ENCODE data around the gene RGMA. TPM values are rescaled to one million over a fixed set of nuclear protein-coding genes. Genes with fewer than 3 reads are reported as not detected.

The RGMA gene
- total and polyA plus RNA-seq, 2 experiments from 2014 or later = 2.5 to 2.7 TPM

DNA sequence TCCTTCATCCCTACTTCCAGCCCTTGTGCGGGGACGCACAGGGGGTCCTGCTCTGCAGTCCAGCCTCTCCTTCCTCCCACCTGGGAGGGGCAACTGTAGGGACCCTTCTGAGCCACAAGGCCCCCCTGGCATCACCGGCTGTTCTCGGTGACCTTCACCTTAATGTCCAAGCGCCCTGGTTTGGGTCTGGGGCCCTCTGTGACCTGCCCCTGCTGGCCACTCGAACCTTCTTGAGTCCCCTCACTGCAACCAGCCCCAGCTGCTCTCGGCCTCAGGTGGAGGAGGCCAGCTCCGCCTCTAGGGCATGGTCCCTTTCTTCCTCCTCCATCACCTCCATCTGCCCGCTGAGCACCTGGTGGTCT, 57.9 kb downstream of the RGMA start:
- TF ChIP-seq EZH2phosphoT487 (IDR thresholded peaks at IDR 0.05; ENCODE audit: low read depth, severe bottlenecking, unreplicated experiment) = no peak
- TF ChIP-seq, protein P1, sequence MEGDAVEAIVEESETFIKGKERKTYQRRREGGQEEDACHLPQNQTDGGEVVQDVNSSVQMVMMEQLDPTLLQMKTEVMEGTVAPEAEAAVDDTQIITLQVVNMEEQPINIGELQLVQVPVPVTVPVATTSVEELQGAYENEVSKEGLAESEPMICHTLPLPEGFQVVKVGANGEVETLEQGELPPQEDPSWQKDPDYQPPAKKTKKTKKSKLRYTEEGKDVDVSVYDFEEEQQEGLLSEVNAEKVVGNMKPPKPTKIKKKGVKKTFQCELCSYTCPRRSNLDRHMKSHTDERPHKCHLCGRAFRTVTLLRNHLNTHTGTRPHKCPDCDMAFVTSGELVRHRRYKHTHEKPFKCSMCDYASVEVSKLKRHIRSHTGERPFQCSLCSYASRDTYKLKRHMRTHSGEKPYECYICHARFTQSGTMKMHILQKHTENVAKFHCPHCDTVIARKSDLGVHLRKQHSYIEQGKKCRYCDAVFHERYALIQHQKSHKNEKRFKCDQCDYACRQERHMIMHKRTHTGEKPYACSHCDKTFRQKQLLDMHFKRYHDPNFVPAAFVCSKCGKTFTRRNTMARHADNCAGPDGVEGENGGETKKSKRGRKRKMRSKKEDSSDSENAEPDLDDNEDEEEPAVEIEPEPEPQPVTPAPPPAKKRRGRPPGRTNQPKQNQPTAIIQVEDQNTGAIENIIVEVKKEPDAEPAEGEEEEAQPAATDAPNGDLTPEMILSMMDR (IDR thresholded peaks at IDR 0.05; ENCODE audit: poor library complexity) = no peak
- TF ChIP-seq EZH2 (IDR thresholded peaks at IDR 0.05; ENCODE audit: borderline replicate concordance) = no peak
- H3K27ac ChIP-seq = no peak overlapping the region
- H3K27me3 ChIP-seq = no peaks in the 10 kb centered on the region
- H3K9me2 ChIP-seq (replicated peaks; ENCODE audit: insufficient read depth) = no peaks in the 10 kb centered on the region
- H3K4me1 ChIP-seq (ENCODE audit: insufficient read depth) = peaks cover 17% of the 10 kb centered on the region
- H4K20me1 ChIP-seq (ENCODE audit: insufficient read depth, poor library complexity, severe bottlenecking) = peaks cover 16% of the 10 kb centered on the region
- no peaks in the 10 kb centered on the region for H3K9me3 ChIP-seq (ENCODE audit: low read depth)
- 71% methylated on average over 9 of the region's 9 CpGs for WGBS (ENCODE audit: low lambda C conversion rate, missing lambda C conversion rate)
- H3K4me2 ChIP-seq = peak overlapping the region; percentile 58
- no peak for DNase-seq (ENCODE audit: low spot score)
- no peaks in the 10 kb centered on the region for H3K36me3 ChIP-seq (replicated peaks; ENCODE audit: insufficient read depth, low read depth)
- no peaks in the 10 kb centered on the region for H3K79me2 ChIP-seq
- no peak overlapping the region for H2AFZ ChIP-seq
- no peak overlapping the region for H3K4me3 ChIP-seq

DNA sequence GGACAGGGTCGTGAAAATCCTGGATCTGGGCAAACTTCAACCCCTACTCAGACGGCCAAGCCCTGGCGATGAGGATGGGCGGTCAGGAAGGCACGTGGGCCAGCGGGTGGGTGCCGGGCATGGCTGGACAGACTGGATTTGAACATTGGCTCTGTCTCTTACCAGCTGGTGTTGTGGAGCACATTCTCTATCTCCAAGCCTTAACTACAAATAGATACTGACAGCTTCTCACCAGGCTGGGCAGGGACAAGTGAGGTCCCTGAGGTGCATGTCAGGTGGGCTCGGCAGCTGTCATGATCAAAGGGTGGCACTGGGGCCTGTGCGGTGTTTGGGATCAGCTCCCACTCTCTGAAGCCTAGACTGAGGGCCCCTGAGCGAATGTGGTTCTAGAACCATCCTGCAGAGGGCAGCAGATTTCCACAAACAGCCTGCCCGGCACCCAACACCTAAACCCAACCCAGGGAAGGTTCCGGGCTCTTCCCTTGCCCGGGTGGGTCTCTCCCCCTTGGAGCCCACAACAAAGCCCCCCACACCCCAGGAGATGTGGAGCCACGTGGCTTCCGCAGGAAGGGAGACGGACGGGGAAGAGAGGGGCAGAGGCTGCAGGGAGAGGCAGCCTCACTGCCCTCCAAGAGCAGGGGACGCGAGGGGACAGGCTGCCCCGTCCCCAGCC, 58.4 kb downstream of the RGMA start:
- no peak overlapping the region for H2AFZ ChIP-seq
- no peaks in the 10 kb centered on the region for H3K9me2 ChIP-seq (replicated peaks; ENCODE audit: insufficient read depth)
- H3K4me2 ChIP-seq = peak overlapping the region; percentile 58
- 35% methylated on average over 19 of the region's 20 CpGs for WGBS (ENCODE audit: low lambda C conversion rate, missing lambda C conversion rate)
- no peak overlapping the region for H3K4me3 ChIP-seq
- peaks cover 19% of the 10 kb centered on the region for H4K20me1 ChIP-seq (ENCODE audit: insufficient read depth, poor library complexity, severe bottlenecking)
- no peaks in the 10 kb centered on the region for H3K27me3 ChIP-seq
- DNase-seq (ENCODE audit: low spot score) = peak; percentile 78
- H3K27ac ChIP-seq = no peak overlapping the region
- TF ChIP-seq EZH2 (IDR thresholded peaks at IDR 0.05; ENCODE audit: borderline replicate concordance) = no peak
- TF ChIP-seq, protein P1 (IDR thresholded peaks at IDR 0.05; ENCODE audit: poor library complexity) = peak; percentile 89
- no peak for TF ChIP-seq EZH2phosphoT487 (IDR thresholded peaks at IDR 0.05; ENCODE audit: low read depth, severe bottlenecking, unreplicated experiment)
- H3K9me3 ChIP-seq (ENCODE audit: low read depth) = no peaks in the 10 kb centered on the region
- no peaks in the 10 kb centered on the region for H3K79me2 ChIP-seq
- H3K36me3 ChIP-seq (replicated peaks; ENCODE audit: insufficient read depth, low read depth) = no peaks in the 10 kb centered on the region
- H3K4me1 ChIP-seq (ENCODE audit: insufficient read depth) = peaks cover 17% of the 10 kb centered on the region

DNA sequence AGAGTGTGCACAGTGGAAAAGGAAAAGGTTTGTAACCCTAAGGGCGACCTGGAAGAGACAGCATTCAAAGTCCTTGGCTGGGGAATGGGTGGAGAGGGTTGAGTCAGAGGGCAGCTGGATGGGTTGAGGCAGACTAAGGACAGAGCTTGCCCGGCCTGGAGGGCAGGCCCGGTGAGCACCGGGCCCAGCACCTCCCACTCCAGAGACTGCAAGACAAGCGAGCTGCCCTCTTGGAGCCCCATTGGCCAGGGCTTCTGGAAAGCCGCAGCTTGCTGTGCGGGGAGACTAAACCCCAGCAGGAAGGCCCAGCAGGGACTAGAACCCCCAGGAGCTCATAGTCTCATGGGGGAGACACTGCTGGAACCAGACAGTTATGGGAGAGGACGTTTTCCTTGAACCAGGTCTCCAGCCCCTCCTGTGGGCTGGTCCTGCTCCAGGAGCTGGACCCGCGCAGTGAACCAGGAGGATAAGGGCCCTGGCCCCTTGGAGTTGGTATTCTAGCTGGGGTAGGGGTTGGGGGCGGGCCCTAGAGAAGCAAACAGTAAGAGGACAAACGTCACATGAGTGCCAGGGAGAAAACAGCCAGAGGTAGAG, 59.1 kb downstream of the RGMA start:
- H4K20me1 ChIP-seq (ENCODE audit: insufficient read depth, poor library complexity, severe bottlenecking) = peaks cover 19% of the 10 kb centered on the region
- no peaks in the 10 kb centered on the region for H3K27me3 ChIP-seq
- no peaks in the 10 kb centered on the region for H3K9me3 ChIP-seq (ENCODE audit: low read depth)
- no peak for TF ChIP-seq EZH2 (IDR thresholded peaks at IDR 0.05; ENCODE audit: borderline replicate concordance)
- TF ChIP-seq, protein P1 (IDR thresholded peaks at IDR 0.05; ENCODE audit: poor library complexity) = no peak
- no peaks in the 10 kb centered on the region for H3K79me2 ChIP-seq
- 67% methylated on average over 12 of the region's 12 CpGs for WGBS (ENCODE audit: low lambda C conversion rate, missing lambda C conversion rate)
- no peak overlapping the region for H3K4me2 ChIP-seq
- H3K4me1 ChIP-seq (ENCODE audit: insufficient read depth) = peaks cover 17% of the 10 kb centered on the region
- peak overlapping the region; percentile 84 for H3K27ac ChIP-seq
- H3K36me3 ChIP-seq (replicated peaks; ENCODE audit: insufficient read depth, low read depth) = no peaks in the 10 kb centered on the region
- H2AFZ ChIP-seq = no peak overlapping the region
- peak; percentile 30 for DNase-seq (ENCODE audit: low spot score)
- H3K4me3 ChIP-seq = no peak overlapping the region
- no peaks in the 10 kb centered on the region for H3K9me2 ChIP-seq (replicated peaks; ENCODE audit: insufficient read depth)
